Activated CD4-positive, alpha-beta T cell treated with anti-CD3 and anti-CD28 coated beads, Interleukin-2, amount 50 U/mL, for 48 hours (primary cell): ENCODE results near the gene LRFN2.

Experiments
- DNase-seq, 2 experiments: peaks; one replicate each; pipeline ENCODE4 v3.0.0-alpha.2; 2020

LRFN2 gene

DNA sequence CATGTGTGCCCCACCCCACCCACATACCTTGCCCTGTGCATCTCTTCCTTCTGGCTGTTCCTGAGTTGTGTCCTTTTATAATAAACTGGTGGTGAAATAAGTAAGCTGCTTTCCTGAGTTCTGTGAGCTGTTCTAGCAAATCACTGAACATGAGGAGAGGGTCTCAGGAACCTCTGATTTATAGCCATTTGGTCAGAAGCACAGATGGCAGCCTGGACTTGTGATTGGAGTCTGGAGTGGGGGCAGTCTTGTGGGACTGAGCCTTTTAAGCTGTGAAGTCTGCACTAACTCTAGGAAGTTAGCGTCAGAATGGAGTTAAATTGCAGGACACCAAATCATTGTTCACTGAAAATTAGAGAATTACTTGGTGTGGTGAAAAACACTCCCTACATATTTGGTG is 245.4 kb downstream of the LRFN2 start:
- no peak for DNase-seq
